Ishikawa (cell line): ENCODE data around the gene NSG2.

Experiments used
- CEBPB ChIP-seq: IDR thresholded peaks from 2 replicates; pipeline ENCODE4 v1.6.1; 2012
- CREB1 ChIP-seq: IDR thresholded peaks from 2 replicates; pipeline ENCODE4 v1.6.1; 2012; ENCODE audit warnings: low read depth
- EGR1 ChIP-seq: IDR thresholded peaks from 2 replicates; pipeline ENCODE4 v1.6.1; 2012
- EP300 ChIP-seq: IDR thresholded peaks from 2 replicates; pipeline ENCODE4 v1.6.1; 2012; ENCODE audit warnings: borderline replicate concordance
- FOXM1 ChIP-seq: IDR thresholded peaks from 2 replicates; pipeline ENCODE4 v1.6.1; 2012; ENCODE audit warnings: low read depth, borderline replicate concordance
- MAX ChIP-seq: IDR thresholded peaks from 2 replicates; pipeline ENCODE4 v1.6.1; 2012
- NFIC ChIP-seq: IDR thresholded peaks from 2 replicates; pipeline ENCODE4 v1.6.1; 2012
- RAD21 ChIP-seq: IDR thresholded peaks from 2 replicates; pipeline ENCODE4 v1.6.1; 2012; ENCODE audit warnings: low read depth
- REST ChIP-seq: IDR thresholded peaks from 2 replicates; pipeline ENCODE4 v1.6.1; 2012; ENCODE audit warnings: low read depth, mild to moderate bottlenecking
- TAF1 ChIP-seq: IDR thresholded peaks from 2 replicates; pipeline ENCODE4 v1.6.1; 2012; ENCODE audit warnings: low read depth, mild to moderate bottlenecking
- TCF12 ChIP-seq: IDR thresholded peaks from 2 replicates; pipeline ENCODE4 v1.6.1; 2012; ENCODE audit warnings: low read depth
- TEAD4 ChIP-seq: IDR thresholded peaks from 2 replicates; pipeline ENCODE4 v1.6.1; 2012
- USF1 ChIP-seq: IDR thresholded peaks from 2 replicates; pipeline ENCODE4 v1.6.1; 2012
- YY1 ChIP-seq: IDR thresholded peaks from 2 replicates; pipeline ENCODE4 v1.6.1; 2012; ENCODE audit warnings: low read depth
- ZBTB7A ChIP-seq: IDR thresholded peaks from 2 replicates; pipeline ENCODE4 v1.6.1; 2012; ENCODE audit warnings: low read depth

NSG2 gene

GRCh38 chr5:174110310-174110709 is 64.8 kb downstream of the NSG2 start:
- no peak for TF ChIP-seq ZBTB7A
- no peak for TF ChIP-seq CEBPB
- TF ChIP-seq USF1, result no peak
- no peak for TF ChIP-seq TEAD4
- no peak for TF ChIP-seq EGR1
- TF ChIP-seq YY1, result no peak
- TF ChIP-seq REST, result no peak
- no peak for TF ChIP-seq CREB1
- TF ChIP-seq FOXM1, result no peak
- TF ChIP-seq EP300, result no peak
- no peak for TF ChIP-seq MAX

- TF ChIP-seq USF1 (no peak), EGR1 (no peak), REST (no peak), EP300 (no peak), CEBPB (no peak)
These were observed 65.9 kb downstream of the NSG2 start for GRCh38 chr5:174111287-174111973.

- TF ChIP-seq USF1 (no peak), CEBPB (no peak), YY1 (no peak), NFIC (no peak), EP300 (no peak), REST (no peak), MAX (no peak), EGR1 (no peak), RAD21 (no peak), ZBTB7A (no peak), TAF1 (no peak), FOXM1 (no peak), CREB1 (no peak), TEAD4 (no peak)
These were observed 69.7 kb downstream of the NSG2 start for GRCh38 chr5:174115226-174115625.

GRCh38 chr5:174118823-174119467 is 73.4 kb downstream of the NSG2 start:
- TF ChIP-seq TCF12 (no peak), FOXM1 (no peak), USF1 (no peak), TEAD4 (no peak), REST (no peak), NFIC (no peak), CREB1 (no peak), TAF1 (no peak), CEBPB (no peak), ZBTB7A (no peak), YY1 (no peak), MAX (no peak), EP300 (no peak), RAD21 (no peak)
